Osteocyte (in vitro differentiated cells): ENCODE results near the gene ZNF365. TPM values are rescaled to one million over a fixed set of nuclear protein-coding genes. Genes with fewer than 3 reads are reported as not detected.

Experiments
- DNase-seq: peaks from one replicate; pipeline ENCODE4 v3.0.0; 2021; ENCODE audit warnings: mixed read lengths; ENCODE audit not compliant: unreplicated experiment; ENCODE audit errors: extremely low spot score
- H3K27ac Mint-ChIP-seq: one replicate; pipeline ENCODE4 v1.8.0; 2021; ENCODE audit warnings: mild to moderate bottlenecking, mixed read lengths; ENCODE audit not compliant: unreplicated experiment
- H3K27me3 Mint-ChIP-seq: one replicate; pipeline ENCODE4 v1.8.0; 2021; ENCODE audit warnings: mixed read lengths; ENCODE audit not compliant: unreplicated experiment
- H3K36me3 Mint-ChIP-seq: one replicate; pipeline ENCODE4 v1.8.0; 2021; ENCODE audit warnings: mixed read lengths; ENCODE audit not compliant: unreplicated experiment
- H3K4me1 Mint-ChIP-seq: one replicate; pipeline ENCODE4 v1.8.0; 2021; ENCODE audit warnings: mixed read lengths; ENCODE audit not compliant: unreplicated experiment
- H3K4me3 Mint-ChIP-seq: one replicate; pipeline ENCODE4 v1.8.0; 2021; ENCODE audit warnings: mild to moderate bottlenecking, moderate library complexity, mixed read lengths; ENCODE audit not compliant: unreplicated experiment
- H3K9me3 Mint-ChIP-seq: one replicate; pipeline ENCODE4 v1.8.0; 2021; ENCODE audit warnings: mixed read lengths; ENCODE audit not compliant: unreplicated experiment
- CTCF ChIP-seq: fragments of 200-600 bp; sonication (generic); IDR thresholded peaks from 2 replicates; pipeline ENCODE4 v1.5.0; 2021; ENCODE audit warnings: antibody characterized with exemption, mild to moderate bottlenecking, moderate library complexity
- long read RNA-seq: library from polyadenylated mRNA; unstranded; transcript quantifications from one replicate; pipeline ENCODE4 v2.0.0, GENCODE V29; 2021
- total RNA-seq: library from RNA; stranded (reverse); gene quantifications from 2 replicates; pipeline ENCODE4 v1.2.1, GENCODE V29; 2021

Gene ZNF365
- 0.44 and 1.0 TPM in 2 replicates for total RNA-seq
- long read RNA-seq, full-length matches to known transcripts = 6 of 6 reads
- long read RNA-seq, partial matches to known transcripts = 0 of 6 reads
- long read RNA-seq, other reads (novel, unspliced or antisense) = 0 of 6 reads

GRCh38 chr10:62373995-62374861, at the start of gene ZNF365:
Gene ZNF365 (plus strand): TSS chr10:62374369. CDS start chr10:62376194, 1,825 bp downstream.
- H3K36me3 Mint-ChIP-seq = no peaks in the 10 kb centered on the region
- peaks cover 9% of the 10 kb centered on the region for H3K4me1 Mint-ChIP-seq
- no peaks in the 10 kb centered on the region for H3K9me3 Mint-ChIP-seq
- H3K27me3 Mint-ChIP-seq = peaks cover under 1% of the 10 kb centered on the region
- DNase-seq = peak; percentile 85
- peak within 1 kb of the TSS; percentile 80 for H3K4me3 Mint-ChIP-seq
- peak within 1 kb of the TSS; percentile 16 for H3K27ac Mint-ChIP-seq
- TF ChIP-seq CTCF = peak; percentile 23

GRCh38 chr10:62326176-62326575, 48.0 kb upstream of the ZNF365 start:
- Mint-ChIP-seq H3K4me3 (no peak overlapping the region), H3K9me3 (peaks cover 9% of the 10 kb centered on the region), H3K27me3 (peaks cover 32% of the 10 kb centered on the region), H3K36me3 (no peaks in the 10 kb centered on the region), H3K27ac (no peak overlapping the region), H3K4me1 (peaks cover 2% of the 10 kb centered on the region)
- no peak for TF ChIP-seq CTCF
- no peak for DNase-seq

- no peak overlapping the region for H3K4me3 Mint-ChIP-seq
- H3K9me3 Mint-ChIP-seq = peaks cover 20% of the 10 kb centered on the region
- peaks cover 25% of the 10 kb centered on the region for H3K27me3 Mint-ChIP-seq
- peaks cover 2% of the 10 kb centered on the region for H3K4me1 Mint-ChIP-seq
- TF ChIP-seq CTCF = no peak
- peaks cover 2% of the 10 kb centered on the region for H3K36me3 Mint-ChIP-seq
- no peak overlapping the region for H3K27ac Mint-ChIP-seq
- no peak for DNase-seq
Observed at GRCh38 chr10:62327885-62328284, 46.3 kb upstream of the ZNF365 start.

- Mint-ChIP-seq H3K9me3 (peaks cover 21% of the 10 kb centered on the region), H3K4me1 (peaks cover 3% of the 10 kb centered on the region), H3K27me3 (peaks cover 22% of the 10 kb centered on the region), H3K4me3 (no peak overlapping the region), H3K27ac (no peak overlapping the region), H3K36me3 (peaks cover 2% of the 10 kb centered on the region)
- TF ChIP-seq CTCF = no peak
- no peak for DNase-seq
Observed at GRCh38 chr10:62330213-62330612, 44.0 kb upstream of the ZNF365 start.

- Mint-ChIP-seq H3K4me1 (peaks cover 6% of the 10 kb centered on the region), H3K27ac (no peak overlapping the region), H3K9me3 (peaks cover 21% of the 10 kb centered on the region), H3K36me3 (peaks cover 2% of the 10 kb centered on the region), H3K4me3 (no peak overlapping the region), H3K27me3 (peaks cover 21% of the 10 kb centered on the region)
- no peak for DNase-seq
- TF ChIP-seq CTCF = no peak
Observed at GRCh38 chr10:62332406-62332805, 41.8 kb upstream of the ZNF365 start.
